Transverse colon (tissue), 4 donors: ENCODE results near the gene PPP6R1. TPM values are rescaled to one million over a fixed set of nuclear protein-coding genes. Genes with fewer than 3 reads are reported as not detected.
A peak's percentile ranks its signal among the peaks of the same experiment; 100 is the strongest.

Experiments
- DNase-seq: peaks from one replicate; pipeline ENCODE4 v3.0.0-alpha.2; 2019
- H3K27ac ChIP-seq, 4 donors: fragments of 200-600 bp; sonication (generic); 2 replicates each; pipeline ENCODE4 v1.5.1; 2016 to 2018; ENCODE audit warnings: inconsistent platforms in 4 of 4
- H3K27me3 ChIP-seq: fragments of 200-600 bp; sonication (generic); 2 replicates; pipeline ENCODE4 v1.5.1; 2017; ENCODE audit warnings: inconsistent platforms
- H3K36me3 ChIP-seq, 4 donors: fragments of 200-600 bp; sonication (generic); 2 replicates each; pipeline ENCODE4 v1.5.1; 2017 to 2019; ENCODE audit warnings: inconsistent platforms in 4 of 4
- H3K4me1 ChIP-seq, 4 donors: fragments of 200-600 bp; sonication (generic); 2 replicates each; pipeline ENCODE4 v1.5.1; 2017 to 2020; ENCODE audit warnings: inconsistent platforms in 4 of 4
- H3K4me3 ChIP-seq, 4 donors: fragments of 200-600 bp; sonication (generic); 1 replicate in 1 of 4; 2 replicates in 3 of 4; pipeline versions ENCODE4 v1.5.1 to v1.6.1; 2017 to 2019; ENCODE audit warnings: inconsistent platforms in 4 of 4
- H3K9me3 ChIP-seq, 2 donors: fragments of 200-600 bp; sonication (generic); 2 replicates each; pipeline ENCODE4 v1.5.1; 2017 to 2019; ENCODE audit warnings: inconsistent platforms in 2 of 2
- CTCF ChIP-seq, 5 experiments: fragments of 200-600 bp in 3 of 5; fragments of 450-650 bp in 2 of 5; sonication (generic) in 3 of 5; IDR thresholded peaks; 1 replicate in 2 of 5; 2 replicates in 3 of 5; pipeline ENCODE4 v1.5.1; 2016 to 2017; ENCODE audit warnings: antibody characterized with exemption in 5 of 5, inconsistent platforms in 3 of 5, mild to moderate bottlenecking in 2 of 5, moderate library complexity in 1 of 5
- EP300 ChIP-seq: sonication (generic); formaldehyde crosslinking; IDR thresholded peaks from one replicate; pipeline ENCODE4 v1.6.1; 2017; ENCODE audit warnings: antibody characterized with exemption, low read depth
- POLR2A ChIP-seq: fragments of 450-650 bp; IDR thresholded peaks from one replicate; pipeline ENCODE4 v1.6.1; 2016; ENCODE audit warnings: antibody characterized with exemption, mild to moderate bottlenecking, moderate library complexity
- POLR2AphosphoS5 ChIP-seq, 3 donors: sonication (generic); formaldehyde crosslinking; IDR thresholded peaks; one replicate each; pipeline ENCODE4 v1.6.1; 2016; ENCODE audit warnings: antibody characterized with exemption in 3 of 3
- WGBS, 2 donors: methylation state at CpG; one replicate each; pipeline ENCODE4 v1.1.5; 2018; ENCODE audit warnings: low coverage in 1 of 2; 5-methylcytosine and 5-hydroxymethylcytosine counted together
- in situ Hi-C, 4 donors: fragments of 200-750 bp; cut with MboI; loops; one replicate each; pipeline versions ENCODE4 v1.15.0 to v1.15.1; 2017; ENCODE audit warnings: low sequenced_read_pairs in 3 of 4, low pct_ligation_motif_present in 1 of 4, low pct_unique_long_range_greater_than_20kb in 1 of 4
- intact Hi-C: fragments of 100-400 bp; cut with DNase I; formaldehyde crosslinking; loops from one replicate; pipeline ENCODE4 v1.15.1; 2023; ENCODE audit warnings: low total_unique reads
- total RNA-seq, 4 donors: library from RNA; depleted of rRNA; stranded (reverse); fragments of >200 nt; gene quantifications; one replicate each; pipeline ENCODE4 v1.1.0, GENCODE V29; 2016

The PPP6R1 gene
- 10 to 100 TPM; 51.3 to 91.5 (median 60.7) TPM for total RNA-seq

- peaks cover 29 to 43% (median 40%) of the 10 kb centered on the region in 4 donors for H3K4me1 ChIP-seq
- H3K9me3 ChIP-seq, result no peaks in the 10 kb centered on the region
- peak within 1 kb of the TSS; percentile 91 to 93 (median 92) for H3K27ac ChIP-seq
- 1% methylated on average over 62 of the region's 76 CpGs; no CpG with 5 or more reads in 1 of the 2 donors for WGBS, 2 donors
- no peaks in the 10 kb centered on the region for H3K36me3 ChIP-seq
- intact Hi-C loops (no loop called here), in situ Hi-C loops (no loop called here)
- TF ChIP-seq POLR2AphosphoS5 (IDR thresholded peaks at IDR 0.05), result peak; percentile 89 to 94 (median 94)
- TF ChIP-seq CTCF (IDR thresholded peaks at IDR 0.05), result no peak
- TF ChIP-seq POLR2A, result peak; percentile 92
- TF ChIP-seq EP300, result peak; percentile 17
- no peaks in the 10 kb centered on the region for H3K27me3 ChIP-seq
- DNase-seq, result peak; percentile 97
- peak within 1 kb of the TSS; percentile 82 to 97 (median 92) for H3K4me3 ChIP-seq
Measured at GRCh38 chr19:55258828-55259539, at the start of gene PPP6R1. Gene PPP6R1, minus strand, starts transcription at chr19:55259017. Its CDS starts 11,914 bp downstream, at chr19:55247103.

GRCh38 chr19:55308281-55308680 is 49.5 kb upstream of the PPP6R1 start:
- Histone ChIP-seq H3K9me3 (no peaks in the 10 kb centered on the region), H3K4me1 (no peaks in the 10 kb centered on the region), H3K27ac (no peak overlapping the region), H3K27me3 (no peaks in the 10 kb centered on the region), H3K36me3 (no peaks in the 10 kb centered on the region), H3K4me3 (no peak overlapping the region)
- intact Hi-C loops (no loop called here), in situ Hi-C loops (no loop called here)
- DNase-seq, result no peak
- TF ChIP-seq CTCF (IDR thresholded peaks at IDR 0.05) (no peak), POLR2A (no peak), POLR2AphosphoS5 (IDR thresholded peaks at IDR 0.05) (no peak), EP300 (no peak)
- 89% methylated on average over 6 of the region's 11 CpGs; no CpG with 5 or more reads in 1 of the 2 donors for WGBS, 2 donors

- H3K36me3 ChIP-seq, result no peaks in the 10 kb centered on the region
- H3K4me1 ChIP-seq, result peaks cover 0 to 6% (median 5%) of the 10 kb centered on the region in 4 donors
- intact Hi-C loops (no loop called here), in situ Hi-C loops (no loop called here)
- WGBS, 2 donors, result 43 to 64% methylated on average over 1 to 3 of the region's 3 CpGs
- no peak overlapping the region for H3K27ac ChIP-seq
- no peak overlapping the region for H3K4me3 ChIP-seq
- no peaks in the 10 kb centered on the region for H3K9me3 ChIP-seq
- DNase-seq, result no peak
- no peak for TF ChIP-seq POLR2AphosphoS5 (IDR thresholded peaks at IDR 0.05)
- TF ChIP-seq POLR2A, result no peak
- no peak for TF ChIP-seq EP300
- TF ChIP-seq CTCF (IDR thresholded peaks at IDR 0.05), result no peak
- no peaks in the 10 kb centered on the region for H3K27me3 ChIP-seq
Measured at GRCh38 chr19:55306712-55307111, 47.9 kb upstream of the PPP6R1 start.

GRCh38 chr19:55305983-55306562 is 47.3 kb upstream of the PPP6R1 start:
- H3K36me3 ChIP-seq, result no peaks in the 10 kb centered on the region
- H3K27ac ChIP-seq, result no peak overlapping the region
- no peaks in the 10 kb centered on the region for H3K27me3 ChIP-seq
- DNase-seq, result no peak
- 89% methylated on average over 17 of the region's 17 CpGs; no CpG with 5 or more reads in 1 of the 2 donors for WGBS, 2 donors
- TF ChIP-seq CTCF (IDR thresholded peaks at IDR 0.05), result no peak
- no peak for TF ChIP-seq POLR2A
- no peak for TF ChIP-seq EP300
- TF ChIP-seq POLR2AphosphoS5 (IDR thresholded peaks at IDR 0.05), result no peak
- H3K4me3 ChIP-seq, result no peak overlapping the region
- in situ Hi-C loops (no loop called here), intact Hi-C loops (no loop called here)
- peaks cover 4 to 10% (median 9%) of the 10 kb centered on the region in 4 donors for H3K4me1 ChIP-seq
- H3K9me3 ChIP-seq, result no peaks in the 10 kb centered on the region
